ENCODE data around the gene INTS15.
"Not testable (repeated sequence)": the region's sequence is repeated elsewhere in the genome, so short reads cannot be mapped to it uniquely, and the experiment has no call there.

INTS15 gene

DNA sequence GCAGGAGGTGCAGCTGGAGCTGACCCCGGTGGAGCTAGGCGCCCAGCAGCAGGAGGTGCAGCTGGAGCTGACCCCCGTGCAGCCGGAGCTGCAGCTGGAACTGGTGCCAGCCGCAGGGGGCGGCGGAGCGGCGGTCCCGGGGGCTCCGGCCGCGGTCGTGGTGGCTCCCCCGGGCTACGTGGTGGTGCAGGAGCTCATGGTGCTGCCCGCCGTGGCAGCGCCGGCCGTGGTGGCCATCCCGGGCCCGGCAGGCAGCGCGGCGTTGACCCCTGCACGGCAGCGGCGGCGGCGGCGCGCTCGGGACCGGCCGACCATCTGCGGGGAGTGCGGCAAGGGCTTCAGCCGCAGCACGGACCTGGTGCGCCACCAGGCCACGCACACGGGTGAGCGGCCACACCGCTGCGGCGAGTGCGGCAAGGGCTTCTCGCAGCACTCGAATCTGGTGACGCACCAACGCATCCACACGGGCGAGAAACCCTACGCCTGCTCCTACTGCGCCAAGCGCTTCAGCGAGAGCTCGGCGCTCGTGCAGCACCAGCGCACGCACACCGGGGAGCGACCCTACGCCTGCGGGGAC, 32.4 kb downstream of the INTS15 start:
- TF ChIP-seq, protein P1, sequence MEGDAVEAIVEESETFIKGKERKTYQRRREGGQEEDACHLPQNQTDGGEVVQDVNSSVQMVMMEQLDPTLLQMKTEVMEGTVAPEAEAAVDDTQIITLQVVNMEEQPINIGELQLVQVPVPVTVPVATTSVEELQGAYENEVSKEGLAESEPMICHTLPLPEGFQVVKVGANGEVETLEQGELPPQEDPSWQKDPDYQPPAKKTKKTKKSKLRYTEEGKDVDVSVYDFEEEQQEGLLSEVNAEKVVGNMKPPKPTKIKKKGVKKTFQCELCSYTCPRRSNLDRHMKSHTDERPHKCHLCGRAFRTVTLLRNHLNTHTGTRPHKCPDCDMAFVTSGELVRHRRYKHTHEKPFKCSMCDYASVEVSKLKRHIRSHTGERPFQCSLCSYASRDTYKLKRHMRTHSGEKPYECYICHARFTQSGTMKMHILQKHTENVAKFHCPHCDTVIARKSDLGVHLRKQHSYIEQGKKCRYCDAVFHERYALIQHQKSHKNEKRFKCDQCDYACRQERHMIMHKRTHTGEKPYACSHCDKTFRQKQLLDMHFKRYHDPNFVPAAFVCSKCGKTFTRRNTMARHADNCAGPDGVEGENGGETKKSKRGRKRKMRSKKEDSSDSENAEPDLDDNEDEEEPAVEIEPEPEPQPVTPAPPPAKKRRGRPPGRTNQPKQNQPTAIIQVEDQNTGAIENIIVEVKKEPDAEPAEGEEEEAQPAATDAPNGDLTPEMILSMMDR (IDR thresholded peaks at IDR 0.05; ENCODE audit: low read depth, low read length), result no peak
- no peak overlapping the region for H3K4me3 ChIP-seq (ENCODE audit: low read depth, low read length)

DNA sequence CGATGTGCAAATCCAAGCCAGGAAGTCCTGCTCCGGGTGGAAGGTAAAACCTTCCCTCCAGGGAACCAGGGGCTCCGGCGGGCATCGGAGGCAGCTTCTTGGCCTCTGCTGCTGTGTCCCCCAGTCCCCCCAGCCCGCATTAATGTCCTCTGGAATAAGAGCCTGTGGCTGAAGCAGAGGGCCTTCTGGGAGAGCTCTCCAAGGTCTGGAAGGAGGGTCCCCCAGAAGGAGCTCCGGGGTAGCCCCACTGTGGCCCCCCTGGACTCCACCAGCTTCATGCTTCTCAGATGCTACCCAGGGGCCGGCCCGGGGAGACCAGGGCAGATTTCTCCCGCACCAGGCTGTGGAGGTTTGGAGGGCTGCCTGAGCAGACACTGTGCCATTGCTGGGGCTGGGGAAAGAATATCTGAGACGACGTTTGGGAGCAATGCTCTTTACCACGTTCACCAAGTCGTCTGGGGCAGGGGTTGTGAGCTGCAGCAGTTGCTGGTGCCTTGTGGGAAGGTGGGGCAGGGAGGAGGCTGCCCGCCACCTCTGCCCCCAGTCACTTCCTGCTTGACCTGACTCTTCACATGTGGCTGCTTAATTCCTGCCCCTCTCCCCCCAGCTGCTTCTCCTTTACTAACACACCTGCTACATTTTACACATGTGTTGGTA, 33.9 kb downstream of the INTS15 start:
- H3K4me3 ChIP-seq (ENCODE audit: low read depth, low read length), result no peak overlapping the region

DNA sequence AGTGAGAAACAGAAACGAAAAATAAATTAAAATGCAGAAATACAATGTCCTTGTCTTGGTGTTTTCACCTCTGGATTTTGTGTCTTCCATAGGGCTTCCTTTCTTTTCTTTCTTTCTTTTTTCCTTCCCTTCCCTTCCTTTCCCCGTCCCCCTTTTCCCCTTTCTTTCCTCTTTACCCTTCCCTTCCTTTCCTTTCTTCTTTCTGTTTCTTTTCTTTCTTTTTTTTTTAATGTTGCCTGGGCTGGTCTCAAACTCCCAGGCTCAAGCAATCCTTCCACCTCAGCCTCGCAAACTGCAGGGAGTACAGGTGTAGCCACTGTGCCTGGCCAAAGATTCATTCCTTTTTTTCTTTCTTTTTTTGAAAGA, 34.4 kb downstream of the INTS15 start:
- H3K4me3 ChIP-seq (ENCODE audit: low read depth, low read length), result no peak overlapping the region
- TF ChIP-seq, protein P1 (IDR thresholded peaks at IDR 0.05; ENCODE audit: low read depth, low read length), result no peak

More for the DNA sequence above, 33.9 kb downstream of the INTS15 start:
- TF ChIP-seq, protein P1 (IDR thresholded peaks at IDR 0.05; ENCODE audit: low read depth, low read length), result no peak

DNA sequence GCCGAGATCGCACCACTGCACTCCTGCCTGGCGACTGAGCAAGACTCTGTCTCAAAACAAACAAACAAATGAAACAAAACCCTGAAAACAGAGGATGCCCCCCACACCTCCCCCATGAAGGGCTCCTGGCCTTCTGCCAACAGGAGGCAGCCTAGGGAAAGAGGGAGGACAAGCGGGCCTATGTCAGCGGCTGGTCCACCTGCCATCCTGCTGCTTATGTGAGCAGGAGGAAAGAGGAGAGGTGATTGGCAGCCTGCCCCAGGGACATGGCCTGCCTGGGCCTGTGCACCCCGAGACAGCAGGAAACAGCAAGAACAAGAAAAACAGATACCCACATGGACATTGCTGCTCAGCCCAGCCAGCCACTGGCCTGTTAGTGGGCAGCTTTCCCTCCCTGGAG, 38.2 kb downstream of the INTS15 start:
- no peak overlapping the region for H3K4me3 ChIP-seq (ENCODE audit: low read depth, low read length)
- TF ChIP-seq, protein P1 (IDR thresholded peaks at IDR 0.05; ENCODE audit: low read depth, low read length), result no peak

DNA sequence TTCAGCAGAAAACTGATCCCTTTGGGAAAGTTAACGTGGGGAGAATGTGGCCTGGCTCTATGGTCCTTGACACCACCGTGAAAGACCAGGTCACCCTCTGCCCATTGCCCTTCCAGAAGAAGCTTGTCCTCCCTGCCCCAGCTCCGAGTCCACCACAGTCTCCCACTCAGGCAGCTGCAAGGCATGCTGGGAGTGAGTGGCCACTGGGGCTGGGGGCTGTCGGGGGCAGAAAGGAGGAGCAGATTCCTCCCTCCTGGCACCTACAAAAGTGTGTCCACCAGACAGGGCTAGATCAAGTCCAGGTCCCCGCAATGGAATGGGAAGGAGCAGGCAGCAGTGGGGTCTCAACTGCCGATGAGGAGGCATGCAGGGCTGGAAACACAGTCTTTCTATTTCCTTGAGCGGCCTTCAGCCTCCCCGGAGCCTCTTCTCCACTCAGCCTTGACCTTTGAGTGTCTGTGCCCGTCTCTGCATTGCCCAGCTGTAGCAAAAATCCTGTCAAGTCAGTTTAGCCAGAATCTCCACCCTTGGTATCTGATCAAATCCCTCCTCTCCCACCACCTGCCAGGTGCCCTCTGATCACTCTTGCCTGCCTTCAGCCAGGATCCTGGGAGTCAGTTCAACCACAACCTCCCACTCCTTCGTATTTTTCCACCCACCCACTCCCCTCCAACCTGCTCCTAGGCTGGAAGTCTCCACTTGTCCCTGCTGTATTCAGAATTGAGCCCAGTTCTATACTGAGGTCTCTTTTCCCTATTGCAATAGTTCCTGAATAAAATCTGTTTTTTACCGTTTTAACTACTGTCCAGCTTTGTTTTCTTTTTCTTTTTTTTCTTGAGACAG, 40.4 kb downstream of the INTS15 start:
- no peak overlapping the region for H3K4me3 ChIP-seq (ENCODE audit: low read depth, low read length)
- TF ChIP-seq, protein P1 (IDR thresholded peaks at IDR 0.05; ENCODE audit: low read depth, low read length), result no peak

DNA sequence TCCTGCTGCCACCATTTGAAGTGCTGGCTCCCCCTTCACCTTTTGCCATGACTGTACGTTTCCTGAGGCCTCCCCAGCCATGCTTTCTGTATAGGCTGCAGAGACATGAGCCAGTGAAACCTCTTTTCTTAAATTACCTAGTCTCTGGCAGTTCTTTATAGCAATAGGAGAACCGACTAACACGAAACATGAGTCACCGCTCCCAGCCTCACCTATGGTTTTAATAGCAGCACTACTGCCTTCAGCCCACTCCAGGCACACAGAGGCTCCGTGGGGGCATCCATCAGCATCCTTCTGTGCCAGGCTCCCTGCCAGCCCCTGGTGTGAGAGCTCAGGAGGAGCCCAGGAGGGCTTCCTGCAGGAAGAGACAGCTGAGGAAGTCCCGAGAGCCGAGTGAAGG, 41.8 kb downstream of the INTS15 start:
- TF ChIP-seq, protein P1 (IDR thresholded peaks at IDR 0.05; ENCODE audit: low read depth, low read length), result no peak
- H3K4me3 ChIP-seq (ENCODE audit: low read depth, low read length), result no peak overlapping the region

DNA sequence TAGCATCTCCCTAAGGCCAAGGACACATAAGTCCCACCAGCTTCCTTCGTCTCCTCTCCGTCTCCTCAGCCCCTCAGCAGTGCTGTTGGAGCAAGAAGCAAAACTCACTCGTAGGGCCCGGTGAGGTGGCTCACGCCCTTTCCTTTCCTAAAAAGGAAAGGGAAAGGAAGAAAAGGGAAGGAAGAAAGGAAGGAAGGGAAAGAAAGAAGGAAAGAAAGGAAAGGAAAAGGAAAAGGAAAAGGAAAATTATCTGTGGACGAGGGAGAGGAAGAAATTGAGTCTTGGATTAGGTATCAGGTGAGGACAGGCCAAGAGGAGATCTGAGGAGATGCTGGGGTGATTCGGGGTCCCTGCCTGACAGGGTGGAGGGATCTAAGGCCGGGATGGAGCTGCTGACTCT, 44.2 kb downstream of the INTS15 start:
- TF ChIP-seq, protein P1 (IDR thresholded peaks at IDR 0.05; ENCODE audit: low read depth, low read length), result no peak
- H3K4me3 ChIP-seq (ENCODE audit: low read depth, low read length), result no peak overlapping the region

DNA sequence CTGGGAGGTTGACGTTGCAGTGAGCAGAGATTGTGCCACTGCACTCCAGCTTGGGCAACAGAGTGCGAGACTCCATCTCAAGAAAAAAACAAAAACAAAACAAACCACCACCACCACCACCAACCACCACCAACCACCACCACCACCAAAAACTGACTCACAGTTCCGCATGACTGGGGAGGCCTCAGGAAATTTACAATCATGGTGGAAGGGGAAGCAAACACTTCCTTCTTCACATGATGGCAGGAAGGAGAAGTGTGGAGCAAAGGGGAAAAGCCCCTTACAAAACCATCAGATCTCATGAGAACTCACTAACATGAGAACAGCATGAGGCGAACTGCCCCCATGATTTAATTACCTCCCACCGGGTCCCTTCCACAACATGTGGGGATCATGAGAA, 45.1 kb downstream of the INTS15 start:
- H3K4me3 ChIP-seq (ENCODE audit: low read depth, low read length), result not testable (repeated sequence)

Measured in WI38 (cell line).